Mononuclear cell (primary cell): ENCODE data around the gene CCM2. TPM values are rescaled to one million over a fixed set of nuclear protein-coding genes. Genes with fewer than 3 reads are reported as not detected.

ENCODE experiments used
- H3K27me3 ChIP-seq: 2 replicates; pipeline ENCODE4 v1.6.0; 2011; ENCODE audit warnings: low read length, control low read depth; ENCODE audit not compliant: insufficient read depth
- H3K4me1 ChIP-seq: 2 replicates; pipeline ENCODE4 v1.5.1; 2011; ENCODE audit warnings: mild to moderate bottlenecking, low read length, control low read depth; ENCODE audit not compliant: insufficient read depth
- H3K4me3 ChIP-seq: 2 replicates; pipeline ENCODE4 v1.5.1; 2011; ENCODE audit warnings: mild to moderate bottlenecking, low read length, moderate library complexity
- H3K9me3 ChIP-seq: 2 replicates; pipeline ENCODE4 v1.5.1; 2011; ENCODE audit warnings: low read depth, mild to moderate bottlenecking, control low read depth, low read length
- total RNA-seq: library from RNA; depleted of rRNA; stranded (reverse); fragments of >200 nt; gene quantifications from one replicate; pipeline ENCODE4 v1.2.3, GENCODE V29; 2012

Gene CCM2
- total RNA-seq, 1 donor, result 35.7 TPM

- Histone ChIP-seq H3K27me3 (peaks cover 13% of the 10 kb centered on the region), H3K9me3 (no peaks in the 10 kb centered on the region), H3K4me3 (peak within 1 kb of the TSS; percentile 20), H3K4me1 (peaks cover 9% of the 10 kb centered on the region)
Measured at GRCh38 chr7:45088821-45089340, 88.9 kb downstream of the CCM2 start, which contains the start of gene NACAD. Gene NACAD (minus strand): TSS chr7:45088969. CDS start chr7:45088894, 75 bp downstream.

- peak overlapping the region; percentile 20 for H3K4me3 ChIP-seq
- H3K27me3 ChIP-seq, result peaks cover 13% of the 10 kb centered on the region
Measured at GRCh38 chr7:45089341-45089891, 89.4 kb downstream of the CCM2 start.

DNA sequence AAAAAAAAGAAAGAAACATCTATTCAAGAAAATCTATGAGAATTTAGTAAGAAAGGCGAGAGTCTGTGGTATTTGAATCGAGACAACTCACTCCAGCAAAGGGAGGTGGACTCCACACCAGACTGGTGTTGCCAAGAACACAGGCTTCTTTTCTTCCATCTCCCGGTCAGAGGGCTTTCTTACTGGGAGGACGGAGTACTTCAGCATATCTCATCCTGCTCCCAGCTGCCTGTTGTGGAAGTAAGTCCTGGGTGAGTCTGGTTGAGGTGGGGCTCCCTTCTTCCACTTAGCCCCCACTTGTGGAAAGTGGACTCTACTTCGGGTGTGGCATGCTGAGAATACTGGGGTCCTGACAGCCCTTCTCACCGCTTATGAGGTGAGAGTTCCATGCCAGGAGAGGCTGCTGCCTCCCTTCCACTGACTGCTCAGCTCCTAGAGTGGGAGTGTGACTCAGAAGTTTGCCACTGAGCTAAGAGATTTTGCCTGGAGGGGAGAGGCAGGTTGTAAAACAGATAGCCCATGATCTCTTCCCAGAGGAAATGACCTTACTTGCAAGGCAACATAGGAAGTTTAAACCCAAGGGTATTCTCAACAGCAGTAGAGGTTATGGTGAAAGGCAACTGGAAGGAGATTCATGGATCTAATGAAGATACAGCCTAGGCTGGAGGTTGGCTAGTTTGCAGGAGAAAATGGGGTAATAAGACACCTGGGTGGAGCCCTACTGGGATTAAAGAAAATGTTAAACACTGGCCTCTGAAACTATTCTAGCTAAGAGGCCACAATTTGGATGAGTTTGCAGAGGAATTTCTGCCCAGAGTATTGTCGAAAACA, 92.3 kb downstream of the CCM2 start:
- no peaks in the 10 kb centered on the region for H3K9me3 ChIP-seq
- H3K4me1 ChIP-seq, result peaks cover 9% of the 10 kb centered on the region
- H3K27me3 ChIP-seq, result peaks cover 13% of the 10 kb centered on the region
- no peak overlapping the region for H3K4me3 ChIP-seq

More at GRCh38 chr7:45089341-45089891, 89.4 kb downstream of the CCM2 start:
- no peaks in the 10 kb centered on the region for H3K9me3 ChIP-seq
- H3K4me1 ChIP-seq, result peaks cover 9% of the 10 kb centered on the region

DNA sequence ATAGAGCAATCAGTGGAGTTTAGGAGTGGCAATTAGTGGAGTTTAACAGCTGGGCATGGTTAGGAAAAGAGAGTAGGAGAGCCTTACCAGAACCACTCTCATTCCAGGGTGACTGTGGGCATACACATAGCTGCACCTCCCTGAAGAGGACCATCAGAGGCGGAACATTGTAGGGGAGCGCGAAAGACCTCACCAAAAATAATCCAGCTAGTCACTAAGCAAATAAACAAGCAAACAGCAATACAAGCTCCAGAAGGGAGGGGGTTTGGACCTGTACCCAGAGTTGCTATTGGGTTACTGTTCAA, 92.9 kb downstream of the CCM2 start:
- no peaks in the 10 kb centered on the region for H3K9me3 ChIP-seq
- peaks cover 9% of the 10 kb centered on the region for H3K4me1 ChIP-seq
- H3K4me3 ChIP-seq, result no peak overlapping the region
- peaks cover 13% of the 10 kb centered on the region for H3K27me3 ChIP-seq

DNA sequence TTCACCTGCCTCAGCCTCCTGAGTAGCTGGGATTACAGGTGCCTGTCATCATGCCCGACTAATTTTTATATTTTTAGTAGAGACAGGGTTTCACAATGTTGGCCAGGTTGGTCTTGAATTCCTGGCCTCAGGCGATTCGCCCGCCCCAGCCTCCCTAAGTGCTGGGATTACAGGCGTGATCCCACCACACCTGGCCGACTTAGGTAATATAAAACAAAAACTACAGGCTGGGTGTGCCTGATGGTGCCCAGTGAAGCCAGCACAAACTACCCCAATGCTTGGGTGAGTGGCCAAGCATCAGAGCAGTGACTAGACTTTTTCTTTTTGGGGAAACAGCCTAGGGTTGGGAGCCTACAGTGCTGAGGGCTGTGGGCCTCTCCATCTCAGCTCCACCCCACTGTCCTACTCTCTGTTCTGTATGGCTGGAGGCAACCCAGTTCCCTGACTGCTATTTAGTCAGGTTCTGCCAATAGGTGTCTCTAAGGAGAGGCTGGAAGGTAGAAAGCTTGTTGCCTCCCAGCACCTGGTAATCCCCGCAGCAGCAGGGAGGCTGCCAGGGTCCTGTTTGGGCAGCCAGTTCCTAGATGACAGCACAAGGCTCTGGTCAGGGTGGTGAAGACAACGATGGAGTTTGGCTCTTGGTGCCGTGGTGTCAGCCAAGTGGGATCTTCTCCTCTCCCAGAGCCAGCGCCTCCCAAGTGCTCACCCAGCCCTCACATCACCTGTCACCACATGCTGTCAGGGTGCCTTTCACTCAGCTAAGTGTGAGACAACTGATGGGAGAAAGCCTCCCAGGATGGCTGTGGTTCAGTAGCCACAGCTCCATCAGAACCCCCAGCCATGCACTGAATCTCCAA, 99.2 kb downstream of the CCM2 start:
- H3K9me3 ChIP-seq, result no peaks in the 10 kb centered on the region
- H3K4me1 ChIP-seq, result no peaks in the 10 kb centered on the region
- H3K4me3 ChIP-seq, result no peak overlapping the region
- H3K27me3 ChIP-seq, result no peaks in the 10 kb centered on the region

GRCh38 chr7:45099891-45100760, 100.1 kb downstream of the CCM2 start:
- Histone ChIP-seq H3K9me3 (no peaks in the 10 kb centered on the region), H3K4me1 (no peaks in the 10 kb centered on the region), H3K27me3 (no peaks in the 10 kb centered on the region), H3K4me3 (no peak overlapping the region)

GRCh38 chr7:45100761-45101480, 100.9 kb downstream of the CCM2 start:
- no peaks in the 10 kb centered on the region for H3K9me3 ChIP-seq
- no peaks in the 10 kb centered on the region for H3K27me3 ChIP-seq
- no peak overlapping the region for H3K4me3 ChIP-seq
- H3K4me1 ChIP-seq, result no peaks in the 10 kb centered on the region

GRCh38 chr7:45101748-45102147, 101.7 kb downstream of the CCM2 start:
- no peaks in the 10 kb centered on the region for H3K27me3 ChIP-seq

DNA sequence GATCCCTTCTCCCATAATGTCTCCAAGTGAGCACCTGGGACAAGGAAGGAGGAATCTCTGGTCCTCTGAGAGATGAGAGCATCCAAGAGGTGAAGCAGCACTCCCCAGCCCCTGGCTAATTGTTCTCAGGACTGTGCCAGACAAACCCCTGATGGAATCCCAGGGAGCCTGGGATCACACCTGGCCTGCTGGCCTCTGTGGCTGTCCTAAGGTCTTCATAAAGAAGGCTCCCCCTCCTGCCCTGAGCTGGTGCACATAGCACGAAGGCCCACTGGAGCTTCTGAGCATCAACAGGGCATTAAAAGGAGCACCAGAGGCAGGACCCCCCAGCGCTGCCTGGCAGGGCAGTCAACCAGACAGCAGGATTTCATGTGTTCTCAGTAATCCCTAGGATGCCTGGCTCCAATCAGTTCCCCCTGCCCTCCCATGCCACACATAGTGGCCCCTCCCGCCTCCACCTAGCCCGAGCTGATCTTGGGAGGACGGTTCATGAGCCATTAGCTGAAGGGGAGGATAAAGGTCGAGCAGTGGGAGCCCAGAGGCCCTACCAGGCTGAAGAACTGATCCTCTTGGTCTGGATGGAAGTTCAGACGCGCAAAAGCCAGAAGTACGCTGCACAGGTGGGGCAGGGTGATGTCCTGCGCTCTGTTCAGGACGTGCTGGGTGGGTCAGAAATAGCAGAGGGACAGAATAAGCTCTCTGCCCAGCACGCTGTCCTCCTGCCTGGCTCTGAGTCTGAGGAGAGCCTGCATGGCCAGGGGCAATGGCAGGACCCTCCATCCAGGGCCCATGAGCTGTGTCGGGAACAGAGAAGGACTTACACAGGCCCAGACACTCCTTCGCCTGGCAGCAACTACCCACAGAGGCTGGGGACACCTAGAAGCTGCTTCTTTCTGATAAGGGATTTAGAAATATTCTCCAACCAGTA, 103.0 kb downstream of the CCM2 start:
- H3K27me3 ChIP-seq, result no peaks in the 10 kb centered on the region
- no peak overlapping the region for H3K4me3 ChIP-seq
- H3K4me1 ChIP-seq, result peaks cover 15% of the 10 kb centered on the region
- H3K9me3 ChIP-seq, result no peaks in the 10 kb centered on the region

More at GRCh38 chr7:45101748-45102147, 101.7 kb downstream of the CCM2 start:
- Histone ChIP-seq H3K9me3 (no peaks in the 10 kb centered on the region), H3K4me1 (peaks cover 3% of the 10 kb centered on the region), H3K4me3 (no peak overlapping the region)

DNA sequence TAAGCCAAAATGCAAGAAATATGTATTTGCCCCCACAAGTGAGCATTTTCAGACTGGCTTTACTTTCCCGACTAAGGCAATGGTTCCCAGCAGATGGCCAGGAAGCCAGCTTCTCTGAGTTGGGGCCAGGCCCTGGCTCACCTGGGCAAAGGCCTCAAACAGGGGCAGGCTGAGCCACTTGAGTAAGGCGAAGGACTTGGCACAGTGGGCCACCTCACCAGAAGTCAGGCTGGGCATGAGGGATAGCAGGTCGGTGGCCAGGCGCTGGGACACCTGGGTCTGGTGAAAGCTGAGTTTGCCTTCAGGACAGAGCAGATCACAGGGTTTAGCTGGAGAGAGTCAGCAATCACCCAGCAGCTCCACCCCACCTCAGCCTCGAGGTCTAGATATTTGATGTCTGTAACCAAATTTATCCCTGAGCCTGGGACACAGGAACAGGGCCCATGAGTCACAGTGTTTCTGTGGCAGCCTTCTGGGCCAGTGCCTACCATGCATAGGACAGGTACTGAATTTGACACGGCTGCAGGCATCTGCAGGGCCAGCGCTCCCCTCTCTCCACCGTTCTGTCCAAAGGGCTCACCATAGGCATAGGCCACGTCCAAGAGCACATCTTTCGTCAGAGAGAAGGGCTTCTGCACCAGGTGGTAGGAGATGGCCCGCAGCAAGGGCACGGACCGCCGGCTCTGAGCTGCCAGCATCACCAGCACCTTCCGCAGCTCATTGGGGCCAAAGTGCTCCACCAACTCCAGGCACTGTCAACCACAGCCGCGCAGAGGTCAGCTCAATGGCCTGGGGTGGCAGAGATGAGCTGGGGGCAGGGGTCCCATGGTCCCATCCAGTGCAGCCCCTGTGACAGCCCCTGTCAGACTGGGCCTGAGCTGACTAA, 104.2 kb downstream of the CCM2 start:
- H3K4me1 ChIP-seq, result peaks cover 26% of the 10 kb centered on the region
- H3K9me3 ChIP-seq, result no peaks in the 10 kb centered on the region
- H3K4me3 ChIP-seq, result no peak overlapping the region
- H3K27me3 ChIP-seq, result no peaks in the 10 kb centered on the region

- no peaks in the 10 kb centered on the region for H3K27me3 ChIP-seq
- H3K9me3 ChIP-seq, result no peaks in the 10 kb centered on the region
- no peak overlapping the region for H3K4me3 ChIP-seq
- H3K4me1 ChIP-seq, result peaks cover 33% of the 10 kb centered on the region
Measured at GRCh38 chr7:45104844-45105587, 105.0 kb downstream of the CCM2 start.
